GM19025 (cell line): Measurements from ENCODE around the gene XXYLT1.
"Not testable (repeated sequence)": the region's sequence is repeated elsewhere in the genome, so short reads cannot be mapped to it uniquely, and the experiment has no call there.

Experiments used
- ATAC-seq: cut with Tn5 transposase; IDR thresholded peaks from one replicate; pipeline ENCODE4 v1.9.1; 2021; ENCODE audit warnings: mild to moderate bottlenecking, low read depth, moderate library complexity; ENCODE audit not compliant: unreplicated experiment

XXYLT1 gene

DNA sequence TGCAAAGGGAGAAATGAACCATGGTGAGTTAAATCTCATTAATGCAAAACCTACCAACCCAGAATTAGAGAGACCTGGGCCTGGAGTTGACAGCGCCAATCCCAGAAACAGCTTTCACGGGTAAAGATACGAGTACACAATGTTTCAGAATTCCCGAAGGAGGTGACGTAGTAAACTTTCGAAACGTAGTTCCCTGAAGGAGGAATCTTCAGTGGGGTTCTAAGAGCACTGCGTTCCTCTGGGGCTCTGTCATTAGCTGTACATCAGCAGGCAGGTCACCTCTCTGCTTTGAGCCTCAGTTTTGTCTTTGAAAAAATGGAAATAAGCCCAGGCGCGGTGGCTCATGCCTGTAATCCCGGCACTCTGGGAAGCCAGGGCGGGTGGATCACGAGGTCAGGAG lies 152.3 kb downstream of the XXYLT1 start:
- no peak for ATAC-seq

- no peak for ATAC-seq
These were observed 152.9 kb downstream of the XXYLT1 start for GRCh38 chr3:195117978-195118581.

GRCh38 chr3:195116407-195117185 lies 154.4 kb downstream of the XXYLT1 start:
- ATAC-seq: no peak

GRCh38 chr3:195115600-195116406 lies 155.2 kb downstream of the XXYLT1 start:
- ATAC-seq: no peak

- no peak for ATAC-seq
These were observed 156.0 kb downstream of the XXYLT1 start for GRCh38 chr3:195114786-195115599.

DNA sequence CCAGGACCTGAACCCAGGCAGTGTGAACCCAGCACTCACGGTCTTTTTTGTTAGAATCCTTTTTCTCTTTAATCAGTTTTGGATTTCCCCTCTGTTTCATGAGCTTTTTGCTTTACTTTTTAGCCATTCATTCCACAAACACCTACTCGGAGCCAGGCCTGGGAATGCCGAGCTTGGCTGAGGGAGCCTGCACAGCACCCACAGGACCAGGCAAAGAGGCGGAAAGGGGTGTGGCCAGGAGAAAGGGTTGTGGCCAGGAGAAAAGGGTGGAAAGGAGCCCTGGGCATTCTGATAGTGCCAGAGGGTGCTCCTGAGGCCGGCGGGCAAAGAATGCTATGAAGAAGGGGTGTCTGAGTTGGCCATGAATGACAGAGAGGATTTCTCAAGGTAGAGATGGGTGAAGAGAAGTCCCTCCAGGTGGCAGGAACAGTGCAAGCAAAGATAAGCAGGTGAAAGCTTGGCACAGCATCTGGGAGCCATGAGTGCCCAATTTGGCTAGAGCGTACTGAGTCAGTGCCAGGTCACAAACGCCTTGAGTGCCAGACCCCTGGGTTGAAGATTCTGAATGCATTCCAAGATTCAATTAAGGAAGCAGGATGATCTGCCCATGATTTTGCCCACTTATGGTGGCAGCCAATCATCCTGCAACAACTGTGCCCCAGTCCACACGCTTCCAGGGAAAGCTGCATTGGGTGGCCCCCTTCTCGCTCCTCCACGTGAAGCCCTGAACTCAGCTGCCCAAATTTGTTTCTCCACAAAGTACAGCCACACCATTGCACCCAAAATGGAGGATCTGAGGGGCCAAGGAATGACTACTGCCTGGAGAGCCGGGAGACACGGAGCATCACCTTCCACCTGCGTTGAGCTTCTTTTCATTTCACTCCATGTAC lies 157.2 kb downstream of the XXYLT1 start:
- no peak for ATAC-seq

GRCh38 chr3:195113048-195113447 lies 157.9 kb downstream of the XXYLT1 start:
- no peak for ATAC-seq

DNA sequence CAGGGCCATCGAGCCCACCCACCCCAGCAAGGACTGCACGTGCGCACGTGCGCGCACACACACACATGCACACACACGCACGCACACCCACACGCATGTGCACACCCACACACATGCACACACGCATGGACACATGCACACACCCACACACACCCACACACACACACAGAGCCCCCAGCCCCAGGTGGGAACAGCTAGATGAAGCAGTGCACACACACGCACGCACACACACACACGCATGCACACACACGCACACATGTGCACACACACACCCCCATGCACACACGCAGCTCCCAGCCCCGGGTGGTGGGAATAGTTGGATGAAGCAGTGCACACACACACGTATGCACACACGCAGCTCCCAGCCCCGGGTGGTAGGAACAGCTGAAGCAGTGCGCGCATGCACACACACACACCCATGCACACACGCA lies 158.6 kb downstream of the XXYLT1 start:
- no peak for ATAC-seq

DNA sequence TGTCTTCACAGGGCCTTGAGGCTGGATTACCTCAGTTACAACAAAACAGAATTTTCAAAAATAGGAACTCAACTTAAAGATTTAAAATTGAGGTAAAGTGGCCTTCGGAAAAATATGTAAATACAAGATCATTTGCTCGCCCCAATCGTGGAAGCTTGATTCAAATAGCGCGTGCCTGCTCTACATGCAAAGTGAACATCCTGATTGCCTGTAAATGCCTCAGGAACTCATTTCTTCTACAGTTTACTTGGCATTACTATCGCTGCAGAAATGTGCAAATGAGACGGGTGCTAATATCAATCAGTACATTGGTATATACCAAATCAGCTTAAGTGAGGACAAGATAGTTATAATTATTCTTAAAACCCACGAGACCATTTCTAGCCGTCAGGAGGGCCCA lies 159.2 kb downstream of the XXYLT1 start:
- ATAC-seq: no peak

DNA sequence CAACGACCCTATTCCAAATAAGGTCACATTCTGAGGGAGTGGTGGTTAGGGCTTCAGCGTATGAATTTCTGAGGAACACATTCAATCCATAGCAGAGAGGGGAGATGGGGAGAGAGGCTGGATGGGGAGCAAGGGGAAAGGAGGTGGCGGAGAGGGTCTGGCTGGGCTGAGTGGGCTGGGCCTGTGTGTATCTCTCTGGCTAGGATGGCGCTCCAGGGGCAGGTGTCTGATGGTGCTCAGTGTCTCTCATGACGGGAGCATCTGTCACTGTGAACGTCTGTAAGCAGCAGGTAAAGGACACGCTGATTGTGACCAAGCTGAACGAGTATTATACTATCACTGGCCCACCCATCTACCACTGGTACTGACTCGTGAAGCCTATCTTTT lies 159.6 kb downstream of the XXYLT1 start:
- no peak for ATAC-seq

DNA sequence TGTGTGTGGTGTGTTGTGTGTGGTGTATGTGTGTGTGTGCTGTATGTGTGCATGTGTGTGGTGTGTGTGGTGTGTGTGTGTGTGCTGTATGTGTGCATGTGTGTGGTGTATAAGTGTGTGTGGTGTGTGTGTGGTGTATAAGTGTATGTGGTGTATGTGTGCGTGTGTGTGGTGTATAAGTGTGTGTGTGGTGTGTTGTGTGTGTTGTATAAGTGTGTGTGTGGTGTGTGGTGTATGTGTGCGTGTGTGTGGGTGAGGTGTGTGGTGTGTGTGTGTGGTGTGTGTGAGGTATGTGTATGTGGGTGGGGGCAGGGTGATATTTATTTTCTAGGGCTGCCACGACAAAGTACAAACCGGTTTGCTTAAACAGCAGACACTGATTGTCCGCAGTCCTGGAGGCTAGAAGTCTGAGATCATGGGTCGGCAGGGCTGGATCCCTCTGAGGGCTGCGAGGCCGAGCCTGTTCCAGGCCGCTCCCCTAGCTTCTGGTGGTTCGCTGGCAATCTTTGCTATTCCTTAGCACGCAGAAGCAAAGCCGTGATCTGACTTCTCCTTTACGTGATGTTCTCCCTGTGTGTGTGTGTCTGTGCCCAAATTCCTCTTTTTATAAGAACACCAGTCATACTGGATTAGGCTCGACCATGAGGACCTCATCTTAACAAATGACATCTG lies 160.2 kb downstream of the XXYLT1 start:
- ATAC-seq: no peak

DNA sequence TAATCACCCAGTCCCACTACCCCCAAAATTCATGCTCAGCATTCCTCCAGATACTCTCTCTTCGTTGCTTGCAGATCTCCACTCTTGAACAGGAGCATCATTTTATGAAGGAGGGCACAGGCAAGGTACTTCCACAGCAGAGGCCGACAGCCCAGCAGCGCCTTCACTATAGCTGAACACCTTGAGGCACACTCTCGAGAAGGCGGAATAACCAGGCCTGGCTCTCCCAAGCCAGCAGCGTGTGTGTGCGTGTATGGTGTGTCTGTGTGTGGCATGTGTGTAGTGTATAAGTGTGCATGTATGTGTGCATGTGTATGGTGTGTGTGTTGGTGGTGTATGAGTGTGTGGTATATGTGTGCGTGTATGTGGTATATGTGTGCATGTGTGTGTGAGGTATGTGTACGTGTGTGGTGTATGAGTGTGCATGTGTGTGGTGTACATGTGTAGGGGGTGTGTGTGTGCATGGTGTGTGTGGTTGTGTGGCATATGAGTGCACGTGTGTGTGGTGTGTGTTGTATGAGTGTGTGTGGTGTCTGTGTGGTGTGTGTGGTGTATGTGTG lies 161.8 kb downstream of the XXYLT1 start:
- ATAC-seq: no peak

GRCh38 chr3:195107593-195107992 lies 163.4 kb downstream of the XXYLT1 start:
- no peak for ATAC-seq

GRCh38 chr3:195107031-195107430 lies 163.9 kb downstream of the XXYLT1 start:
- ATAC-seq: not testable (repeated sequence)

DNA sequence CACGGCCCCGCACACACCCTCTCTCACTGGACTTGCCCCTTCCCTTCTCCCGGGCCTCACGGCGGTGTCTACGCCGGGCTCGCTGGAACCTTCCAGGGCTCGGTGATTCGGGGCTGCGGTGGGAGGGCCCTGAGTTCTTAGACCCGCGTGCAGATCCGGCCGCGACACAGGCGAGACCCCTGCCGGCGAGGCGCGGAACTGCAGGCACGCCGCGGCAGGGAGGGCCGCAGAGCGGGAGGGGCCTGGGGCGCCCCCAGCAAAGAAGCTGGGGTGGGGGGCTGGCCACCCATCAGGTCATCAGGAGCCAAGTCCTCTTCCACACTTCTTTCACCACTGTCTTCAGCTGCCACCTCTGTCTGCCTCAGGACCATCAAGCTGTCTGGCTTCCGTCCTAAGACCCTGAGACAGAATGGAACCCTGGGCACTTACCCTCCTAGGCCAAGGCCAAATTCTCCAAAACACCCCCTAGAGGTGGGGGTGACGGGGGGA lies 164.5 kb downstream of the XXYLT1 start:
- no peak for ATAC-seq

GRCh38 chr3:195105841-195106417 lies 165.0 kb downstream of the XXYLT1 start:
- ATAC-seq: no peak

DNA sequence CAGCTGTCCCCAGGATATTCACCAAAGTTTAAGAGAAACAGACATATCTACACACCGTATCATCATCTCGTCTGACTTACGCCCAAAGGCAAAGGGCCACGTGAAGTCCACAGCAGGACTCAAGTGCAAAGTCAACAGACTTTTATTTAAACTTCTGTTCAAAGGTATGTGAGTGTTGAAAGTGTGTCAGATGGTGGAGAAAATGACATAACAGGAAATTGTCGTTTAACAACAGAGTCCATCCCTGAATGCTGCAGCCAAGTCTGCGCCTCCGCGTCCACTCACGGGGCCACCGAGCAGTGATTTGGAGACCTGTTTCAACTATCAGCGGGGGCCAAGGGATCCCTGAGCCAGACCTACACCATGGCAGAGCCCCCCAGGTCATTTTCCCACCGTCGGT lies 165.6 kb downstream of the XXYLT1 start:
- ATAC-seq: no peak

GRCh38 chr3:195104340-195104739 lies 166.6 kb downstream of the XXYLT1 start:
- no peak for ATAC-seq
